ENCODE measurements around the gene ZNF722. TPM values are rescaled to one million over a fixed set of nuclear protein-coding genes. Genes with fewer than 3 reads are reported as not detected.
A peak's percentile ranks its signal among the peaks of the same experiment; 100 is the strongest.
"Not testable (repeated sequence)": the region's sequence is repeated elsewhere in the genome, so short reads cannot be mapped to it uniquely, and the experiment has no call there.

Gene ZNF722
- total RNA-seq: not detected

DNA sequence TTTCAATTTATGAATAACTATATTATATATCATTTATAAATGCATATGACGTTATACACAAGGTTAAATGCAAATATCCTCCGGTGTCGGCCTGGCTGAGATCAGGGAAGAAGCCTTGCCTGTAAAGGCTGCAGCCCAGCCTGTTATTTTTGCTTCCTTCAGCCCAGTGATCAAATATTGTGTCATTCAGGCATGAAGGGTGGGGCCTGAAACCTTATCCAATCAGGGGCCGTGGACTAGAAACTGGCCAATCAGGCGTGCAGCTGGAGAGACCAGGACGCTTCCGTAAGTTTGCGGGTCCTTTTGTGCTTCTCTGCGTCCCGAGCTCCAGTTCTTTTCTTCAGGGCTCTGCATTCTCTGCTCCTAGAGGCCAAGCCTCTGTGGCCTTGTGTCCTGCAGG lies at the start of gene ZNF722:
TSS of gene ZNF722 (plus strand) at position 301 of the 400 bp plus-strand sequence. CDS start 113 bp downstream, outside the sequence.
- H3K27me3 ChIP-seq (ENCODE audit: insufficient read depth, low read length): no peaks in the 10 kb centered on the region
- H3K9me3 ChIP-seq (ENCODE audit: low read depth, low read length): no peaks in the 10 kb centered on the region

DNA sequence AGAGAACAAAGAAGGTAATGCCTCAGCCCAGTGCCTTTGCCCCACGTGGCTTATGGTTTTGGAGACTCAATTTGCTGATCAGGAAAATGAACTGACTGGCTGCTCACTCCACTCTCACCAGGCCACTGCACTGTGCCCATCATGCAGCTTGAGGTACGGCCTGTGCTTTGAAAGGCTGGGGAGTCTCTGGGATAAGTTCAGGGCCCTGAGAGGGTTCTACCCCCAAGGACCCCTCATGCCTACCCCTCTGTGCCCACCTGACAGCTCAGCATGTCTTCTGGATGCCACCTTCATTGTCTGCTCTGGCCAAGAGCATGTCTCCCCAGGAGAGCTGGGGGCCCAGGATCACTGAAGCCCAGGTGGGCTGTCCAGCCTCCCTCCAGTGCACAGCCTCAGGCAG lies 45.5 kb upstream of the ZNF722 start:
- H3K9me3 ChIP-seq (ENCODE audit: low read depth, low read length): peaks cover 4% of the 10 kb centered on the region
- no peaks in the 10 kb centered on the region for H3K4me1 ChIP-seq (ENCODE audit: insufficient read depth, low read length)
- no peaks in the 10 kb centered on the region for H3K27me3 ChIP-seq (ENCODE audit: insufficient read depth, low read length)
- H3K4me3 ChIP-seq (ENCODE audit: low read length): no peak overlapping the region

More for the DNA sequence above, at the start of gene ZNF722:
- no peak within 1 kb of the TSS for H3K4me3 ChIP-seq (ENCODE audit: low read length)
- no peaks in the 10 kb centered on the region for H3K4me1 ChIP-seq (ENCODE audit: insufficient read depth, low read length)

DNA sequence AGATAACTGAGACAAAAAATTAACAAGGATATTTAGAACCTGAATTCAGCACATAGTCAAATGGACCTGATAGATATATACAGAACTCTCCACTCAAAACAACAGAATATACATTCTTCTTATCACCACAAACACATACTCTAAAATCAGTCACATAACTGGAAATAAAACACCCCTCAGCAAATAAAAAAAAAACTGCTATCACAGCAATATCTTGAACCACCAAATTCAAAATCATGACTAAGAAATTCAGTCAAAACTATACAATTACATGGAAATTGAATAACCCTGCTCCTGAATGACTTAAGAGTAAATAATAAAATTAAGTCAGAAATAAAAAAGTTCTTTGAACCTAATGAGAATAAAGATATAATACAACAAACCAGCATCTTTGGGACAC lies 30.0 kb upstream of the ZNF722 start:
- no peaks in the 10 kb centered on the region for H3K4me1 ChIP-seq (ENCODE audit: insufficient read depth, low read length)
- peaks cover 19% of the 10 kb centered on the region for H3K9me3 ChIP-seq (ENCODE audit: low read depth, low read length)
- H3K27me3 ChIP-seq (ENCODE audit: insufficient read depth, low read length): no peaks in the 10 kb centered on the region
- no peak overlapping the region for H3K4me3 ChIP-seq (ENCODE audit: low read length)

DNA sequence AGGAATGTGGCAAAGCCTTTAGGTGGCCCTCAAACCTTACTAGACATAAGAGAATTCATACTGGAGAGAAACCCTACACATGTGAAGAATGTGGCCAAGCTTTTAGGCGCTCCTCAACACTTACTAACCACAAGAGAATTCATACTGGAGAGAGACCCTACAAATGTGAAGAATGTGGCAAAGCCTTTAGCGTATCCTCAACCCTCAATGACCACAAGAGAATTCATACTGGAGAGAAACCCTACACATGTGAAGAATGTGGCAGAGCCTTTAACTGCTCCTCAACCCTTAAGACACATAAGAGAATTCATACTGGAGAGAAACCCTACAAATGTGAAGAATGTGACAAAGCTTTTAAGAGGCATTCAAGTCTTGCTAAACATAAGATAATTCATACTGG lies 16.8 kb downstream of the ZNF722 start:
- not testable (repeated sequence) for H3K4me1 ChIP-seq (ENCODE audit: insufficient read depth, low read length); H3K27me3 ChIP-seq (ENCODE audit: insufficient read depth, low read length); H3K4me3 ChIP-seq (ENCODE audit: low read length)
- H3K9me3 ChIP-seq (ENCODE audit: low read depth, low read length): peaks cover 44% of the 10 kb centered on the region

DNA sequence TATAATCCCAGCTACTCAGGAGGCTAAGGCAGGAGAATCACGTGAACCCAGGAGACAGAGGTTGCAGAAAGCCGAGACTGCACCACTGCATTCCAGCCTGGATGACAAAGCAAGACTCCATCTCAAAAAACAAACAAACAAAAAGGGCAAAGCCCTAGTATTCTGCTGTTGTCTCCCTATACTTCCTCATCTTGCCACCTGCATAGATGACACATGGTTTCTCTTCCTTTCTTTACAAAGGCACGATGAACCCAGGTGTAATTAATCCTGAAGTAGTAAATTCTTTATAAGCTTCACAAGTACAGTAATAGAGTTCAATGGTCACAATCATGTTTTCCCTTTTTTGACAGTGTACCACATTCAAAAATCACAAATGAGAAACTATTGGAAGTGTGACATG lies 36.7 kb downstream of the ZNF722 start:
- no peaks in the 10 kb centered on the region for H3K27me3 ChIP-seq (ENCODE audit: insufficient read depth, low read length)
- H3K4me3 ChIP-seq (ENCODE audit: low read length): no peak overlapping the region
- peaks cover 3% of the 10 kb centered on the region for H3K9me3 ChIP-seq (ENCODE audit: low read depth, low read length)
- no peaks in the 10 kb centered on the region for H3K4me1 ChIP-seq (ENCODE audit: insufficient read depth, low read length)

DNA sequence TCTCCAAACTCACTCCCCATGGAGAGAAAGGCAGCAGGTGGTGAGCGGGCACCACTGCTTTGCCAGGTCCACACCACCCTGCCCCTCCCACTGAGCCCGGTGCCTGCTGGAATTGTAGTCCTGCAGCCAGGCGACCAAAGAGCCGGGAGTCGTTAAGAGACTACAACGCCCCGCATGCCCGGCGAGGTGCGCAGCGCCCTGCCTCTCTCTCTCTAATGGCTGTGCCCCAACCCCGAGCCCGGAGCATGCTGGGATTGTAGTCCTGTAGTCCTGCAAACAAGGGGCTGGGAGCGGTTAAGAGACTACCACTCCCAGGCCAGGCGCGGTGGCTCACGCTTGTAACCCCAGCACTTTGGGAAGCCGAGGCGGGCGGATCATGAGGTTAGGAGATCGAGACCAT lies 38.4 kb downstream of the ZNF722 start:
- Histone ChIP-seq H3K9me3 (ENCODE audit: low read depth, low read length) (no peaks in the 10 kb centered on the region), H3K4me3 (ENCODE audit: low read length) (no peak overlapping the region), H3K4me1 (ENCODE audit: insufficient read depth, low read length) (no peaks in the 10 kb centered on the region), H3K27me3 (ENCODE audit: insufficient read depth, low read length) (no peaks in the 10 kb centered on the region)

DNA sequence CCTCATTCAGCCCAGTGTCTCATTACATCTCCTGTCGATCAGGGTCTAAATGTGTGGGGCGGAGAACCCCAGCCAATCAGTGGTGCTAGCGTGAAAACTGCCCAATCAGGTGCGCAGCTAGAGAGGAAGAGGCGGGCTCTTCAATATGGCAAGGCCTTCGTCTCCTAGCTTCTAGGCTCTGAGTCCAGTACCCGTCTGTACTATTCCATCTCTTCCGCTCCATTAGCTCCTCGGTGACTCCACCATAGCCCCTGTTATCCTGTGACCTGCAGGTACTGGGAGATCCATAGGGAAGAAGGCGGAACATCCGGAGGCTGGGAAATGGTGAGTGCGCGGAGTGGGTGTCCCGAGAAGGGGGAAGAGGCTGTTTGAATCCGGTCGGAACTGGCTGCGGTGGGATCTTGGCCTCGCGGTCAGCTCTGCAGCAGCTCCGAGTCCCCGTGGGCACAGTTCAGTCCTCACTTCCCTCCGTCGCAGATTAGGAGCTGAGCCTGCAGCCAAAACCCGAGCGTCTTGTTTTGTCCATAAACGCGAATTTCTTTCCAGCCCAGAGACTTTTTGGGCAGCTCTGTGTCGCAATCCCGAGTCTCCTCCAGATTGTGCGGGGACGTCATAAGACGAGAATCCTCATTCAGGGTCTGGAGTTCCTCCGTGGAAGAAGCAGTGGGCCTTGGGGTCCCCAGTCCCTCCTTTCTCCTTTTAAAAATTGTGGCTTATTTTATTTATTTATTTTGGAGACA lies 46.8 kb downstream of the ZNF722 start, which contains the start of gene ZNF727:
TSS of gene ZNF727 (plus strand) at position 134 of the 740 bp plus-strand sequence. CDS start at position 322, 188 bp downstream.
- peak within 1 kb of the TSS; percentile 6 for H3K4me3 ChIP-seq (ENCODE audit: low read length)
- H3K4me1 ChIP-seq (ENCODE audit: insufficient read depth, low read length): no peaks in the 10 kb centered on the region
- no peaks in the 10 kb centered on the region for H3K27me3 ChIP-seq (ENCODE audit: insufficient read depth, low read length)
- peaks cover 7% of the 10 kb centered on the region for H3K9me3 ChIP-seq (ENCODE audit: low read depth, low read length)

DNA sequence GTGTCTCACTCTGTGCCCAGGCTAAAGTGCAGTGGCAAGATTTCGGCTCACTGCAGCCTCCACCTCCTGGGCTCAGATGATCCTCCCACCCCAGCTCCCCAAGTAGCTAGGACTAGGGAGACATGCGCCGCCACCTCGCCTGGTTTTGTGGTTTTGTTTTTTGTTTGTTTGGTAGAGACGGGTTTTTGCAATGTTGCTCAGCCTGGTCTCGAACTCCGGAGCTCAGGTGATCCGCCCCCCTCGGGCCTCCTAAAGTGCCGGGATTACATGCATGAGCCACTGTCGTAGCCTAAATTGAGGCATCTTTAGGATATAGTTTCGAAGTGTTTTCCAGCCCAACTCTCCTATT lies 47.4 kb downstream of the ZNF722 start:
- no peak overlapping the region for H3K4me3 ChIP-seq (ENCODE audit: low read length)
- no peaks in the 10 kb centered on the region for H3K4me1 ChIP-seq (ENCODE audit: insufficient read depth, low read length)
- no peaks in the 10 kb centered on the region for H3K27me3 ChIP-seq (ENCODE audit: insufficient read depth, low read length)
- peaks cover 7% of the 10 kb centered on the region for H3K9me3 ChIP-seq (ENCODE audit: low read depth, low read length)

Other genes with a start within 250 kb of the ZNF722 start
- 0.52 TPM for gene ZNF727, start 46.6 kb downstream of the ZNF722 start, total RNA-seq
- gene ZNF735, start 208.4 kb downstream of the ZNF722 start, total RNA-seq: not detected
- gene ZNF679, start 229.6 kb downstream of the ZNF722 start, total RNA-seq: not detected

Data from mononuclear cell (primary cell).